Thyroid gland (tissue), 4 donors: ENCODE data around the gene RGS5. TPM values are rescaled to one million over a fixed set of nuclear protein-coding genes. Genes with fewer than 3 reads are reported as not detected.
A peak's percentile ranks its signal among the peaks of the same experiment; 100 is the strongest.

Source experiments
- DNase-seq, 2 donors: peaks; one replicate each; pipeline ENCODE4 v3.0.0-alpha.2; 2019
- H3K27ac ChIP-seq, 3 donors: fragments of 200-600 bp; sonication (generic); 1 replicate in 2 of 3; 2 replicates in 1 of 3; pipeline ENCODE4 v1.5.1; 2016 to 2019; ENCODE audit warnings: mild to moderate bottlenecking in 1 of 3, moderate library complexity in 1 of 3
- H3K27me3 ChIP-seq: fragments of 200-600 bp; sonication (generic); one replicate; pipeline ENCODE4 v1.5.1; 2019
- H3K36me3 ChIP-seq, 2 donors: fragments of 200-600 bp; sonication (generic); one replicate each; pipeline ENCODE4 v1.5.1; 2016 to 2019
- H3K4me1 ChIP-seq, 2 donors: fragments of 200-600 bp; sonication (generic); one replicate each; pipeline ENCODE4 v1.5.1; 2017 to 2019
- H3K4me3 ChIP-seq, 3 donors: fragments of 200-600 bp; sonication (generic); replicated peaks in 1 of 3; 1 replicate in 2 of 3; 2 replicates in 1 of 3; pipeline ENCODE4 v1.5.1; 2016; ENCODE audit warnings: mild to moderate bottlenecking in 1 of 3
- H3K9me3 ChIP-seq: fragments of 200-600 bp; sonication (generic); one replicate; pipeline ENCODE4 v1.5.1; 2017
- POLR2A ChIP-seq, 2 donors: fragments of 450-650 bp; IDR thresholded peaks; one replicate each; pipeline ENCODE4 v1.6.1; 2017; ENCODE audit warnings: antibody characterized with exemption in 2 of 2, mild to moderate bottlenecking in 2 of 2, moderate library complexity in 1 of 2
- WGBS, 2 donors: methylation state at CpG; one replicate each; pipeline ENCODE4 v1.1.5; 2017; 5-methylcytosine and 5-hydroxymethylcytosine counted together
- intact Hi-C: fragments of 100-400 bp; cut with DNase I; formaldehyde crosslinking; loops from one replicate; pipeline ENCODE4 v1.15.1; 2023
- total RNA-seq, 4 donors: library from RNA; depleted of rRNA; stranded (reverse); fragments of >200 nt; gene quantifications; one replicate each; pipeline ENCODE4 v1.2.3, GENCODE V29; 2016
- TF ChIP-seq, protein P1 (sequence below), 6 experiments: fragments of 200-600 bp in 3 of 6; fragments of 450-650 bp in 3 of 6; sonication (generic) in 3 of 6; IDR thresholded peaks; one replicate each; pipeline ENCODE4 v1.5.1; 2016 to 2019; ENCODE audit warnings: antibody characterized with exemption in 6 of 6, mild to moderate bottlenecking in 2 of 6, inconsistent platforms in 1 of 6, moderate library complexity in 1 of 6

The RGS5 gene
- total RNA-seq, 4 donors from 2014 or later, result 72.3 to 532 (median 103) TPM

DNA sequence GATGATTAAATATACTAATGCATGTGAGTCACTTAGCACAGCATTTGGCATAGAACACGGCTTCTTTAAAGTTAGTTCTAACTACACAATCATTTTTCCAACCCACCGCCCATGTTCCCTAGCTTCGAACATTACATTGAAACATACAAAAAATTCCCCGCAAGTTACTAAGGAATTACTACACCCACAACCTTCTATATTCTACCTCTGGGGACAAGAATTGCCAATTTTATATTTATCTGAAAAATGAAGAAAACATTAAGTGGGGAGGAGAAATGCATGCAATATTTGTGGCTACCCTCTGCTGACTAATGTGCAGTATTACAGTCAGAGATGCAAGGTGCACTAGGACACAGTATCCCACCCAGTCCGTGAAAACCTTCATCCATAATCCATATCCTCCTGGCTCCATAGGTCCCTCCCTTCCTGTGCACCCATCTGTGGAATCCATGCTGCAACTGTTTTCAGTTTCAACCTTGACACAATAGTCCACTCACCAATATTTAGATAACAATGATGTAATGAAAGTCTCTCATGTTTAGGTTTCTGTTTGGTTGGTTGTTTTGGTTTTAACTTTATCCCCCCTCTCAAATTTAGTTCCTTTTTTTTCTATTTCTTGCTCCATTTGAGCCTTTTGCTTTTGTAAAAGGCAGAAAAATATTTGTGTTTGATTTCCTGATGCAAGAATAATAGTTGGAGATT lies 31.6 kb downstream of the RGS5 start:
- no peaks in the 10 kb centered on the region for H3K9me3 ChIP-seq
- no peak for DNase-seq
- 61 to 65% methylated on average over 5 of the region's 5 CpGs for WGBS, 2 donors
- TF ChIP-seq, protein P1, sequence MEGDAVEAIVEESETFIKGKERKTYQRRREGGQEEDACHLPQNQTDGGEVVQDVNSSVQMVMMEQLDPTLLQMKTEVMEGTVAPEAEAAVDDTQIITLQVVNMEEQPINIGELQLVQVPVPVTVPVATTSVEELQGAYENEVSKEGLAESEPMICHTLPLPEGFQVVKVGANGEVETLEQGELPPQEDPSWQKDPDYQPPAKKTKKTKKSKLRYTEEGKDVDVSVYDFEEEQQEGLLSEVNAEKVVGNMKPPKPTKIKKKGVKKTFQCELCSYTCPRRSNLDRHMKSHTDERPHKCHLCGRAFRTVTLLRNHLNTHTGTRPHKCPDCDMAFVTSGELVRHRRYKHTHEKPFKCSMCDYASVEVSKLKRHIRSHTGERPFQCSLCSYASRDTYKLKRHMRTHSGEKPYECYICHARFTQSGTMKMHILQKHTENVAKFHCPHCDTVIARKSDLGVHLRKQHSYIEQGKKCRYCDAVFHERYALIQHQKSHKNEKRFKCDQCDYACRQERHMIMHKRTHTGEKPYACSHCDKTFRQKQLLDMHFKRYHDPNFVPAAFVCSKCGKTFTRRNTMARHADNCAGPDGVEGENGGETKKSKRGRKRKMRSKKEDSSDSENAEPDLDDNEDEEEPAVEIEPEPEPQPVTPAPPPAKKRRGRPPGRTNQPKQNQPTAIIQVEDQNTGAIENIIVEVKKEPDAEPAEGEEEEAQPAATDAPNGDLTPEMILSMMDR (IDR thresholded peaks at IDR 0.05), result no peak
- TF ChIP-seq POLR2A (IDR thresholded peaks at IDR 0.05), result no peak
- H3K27ac ChIP-seq, result no peak overlapping the region
- no peak overlapping the region for H3K4me3 ChIP-seq
- peaks cover 0 to 3% of the 10 kb centered on the region in 2 donors for H3K4me1 ChIP-seq
- no peaks in the 10 kb centered on the region for H3K36me3 ChIP-seq
- intact Hi-C loops, result loop anchor here (10.0 kb wide), 1 partner anchor 316 kb away; no protein-coding TSS in a partner anchor
- no peaks in the 10 kb centered on the region for H3K27me3 ChIP-seq

DNA sequence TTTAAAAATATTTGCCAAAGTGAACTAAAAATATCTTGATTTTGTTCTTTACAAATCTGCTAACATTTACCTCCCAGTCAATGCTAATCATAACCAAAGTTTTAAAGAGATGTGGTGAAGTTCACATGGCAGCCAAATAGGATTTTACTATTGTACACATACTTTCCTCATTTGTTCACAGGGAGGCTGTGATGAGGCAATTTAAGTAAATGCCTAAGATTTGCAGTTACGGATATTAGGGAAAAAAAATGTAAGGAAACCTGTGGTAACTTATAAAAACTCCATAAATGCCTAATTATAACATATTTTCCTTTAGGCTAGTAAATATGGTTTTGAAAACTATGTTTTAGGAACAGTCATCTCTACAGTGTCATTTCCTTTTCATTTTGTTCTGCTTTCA lies 32.4 kb downstream of the RGS5 start:
- Histone ChIP-seq H3K36me3 (no peaks in the 10 kb centered on the region), H3K9me3 (no peaks in the 10 kb centered on the region), H3K27me3 (no peaks in the 10 kb centered on the region), H3K4me3 (no peak overlapping the region), H3K27ac (no peak overlapping the region), H3K4me1 (peaks cover 0 to 3% of the 10 kb centered on the region in 2 donors)
- no peak for DNase-seq
- intact Hi-C loops, result loop anchor here (10.0 kb wide), 1 partner anchor 316 kb away; no protein-coding TSS in a partner anchor
- WGBS, 2 donors, result 85 to 93% methylated on average over 1 of the region's 1 CpG
- TF ChIP-seq, protein P1 (IDR thresholded peaks at IDR 0.05), result no peak
- TF ChIP-seq POLR2A (IDR thresholded peaks at IDR 0.05), result no peak

DNA sequence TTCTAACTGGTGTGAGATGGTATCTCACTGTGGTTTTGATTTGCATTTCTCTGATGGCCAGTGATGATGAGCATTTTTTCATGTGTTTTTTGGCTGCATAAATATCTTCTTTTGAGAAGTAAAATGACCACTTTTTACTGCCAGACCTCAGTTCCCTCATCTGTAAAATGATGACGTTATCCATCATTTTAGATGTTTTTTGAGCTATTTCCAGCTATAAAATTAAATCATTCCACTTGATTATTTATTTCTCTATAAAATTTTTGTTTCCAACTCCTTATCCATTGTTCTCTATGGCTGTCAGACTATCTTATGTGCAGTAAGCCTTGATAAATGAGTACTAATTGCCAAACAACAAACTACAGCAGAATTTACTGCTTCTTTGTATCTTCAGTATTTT lies 33.2 kb downstream of the RGS5 start:
- H3K4me3 ChIP-seq, result no peak overlapping the region
- no peak for DNase-seq
- H3K9me3 ChIP-seq, result no peaks in the 10 kb centered on the region
- H3K36me3 ChIP-seq, result no peaks in the 10 kb centered on the region
- no peaks in the 10 kb centered on the region for H3K4me1 ChIP-seq
- H3K27ac ChIP-seq, result no peak overlapping the region
- TF ChIP-seq POLR2A (IDR thresholded peaks at IDR 0.05), result no peak
- 80 to 94% methylated on average over 1 of the region's 1 CpG for WGBS, 2 donors
- no peaks in the 10 kb centered on the region for H3K27me3 ChIP-seq
- intact Hi-C loops, result loop anchor here (10.0 kb wide), 1 partner anchor 105 kb away; the partner anchor contains the start of gene RGS4

DNA sequence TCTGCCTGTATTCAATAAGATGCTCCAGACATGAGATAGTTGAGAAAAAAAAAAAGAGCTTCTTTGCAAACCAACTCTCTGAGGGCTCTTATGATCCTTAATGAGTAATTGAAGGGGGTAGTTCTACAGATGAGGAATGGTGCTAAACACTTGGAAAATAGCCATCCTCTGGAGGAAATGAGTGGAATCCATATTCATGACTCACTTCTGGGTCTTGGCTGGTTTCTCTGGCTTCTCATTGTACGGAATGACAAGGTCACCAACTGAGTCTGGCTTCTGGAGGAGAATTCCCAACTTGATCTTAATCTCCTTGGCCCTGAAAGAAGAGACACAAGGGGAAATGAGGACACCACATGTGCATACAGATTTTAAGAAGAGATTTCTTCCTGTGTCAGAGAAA lies 34.7 kb downstream of the RGS5 start:
- WGBS, 2 donors, result 58 to 68% methylated on average over 1 of the region's 1 CpG
- H3K4me1 ChIP-seq, result no peaks in the 10 kb centered on the region
- intact Hi-C loops, result loop anchor here (10.0 kb wide), 1 partner anchor 103 kb away; the partner anchor contains the start of gene RGS4

DNA sequence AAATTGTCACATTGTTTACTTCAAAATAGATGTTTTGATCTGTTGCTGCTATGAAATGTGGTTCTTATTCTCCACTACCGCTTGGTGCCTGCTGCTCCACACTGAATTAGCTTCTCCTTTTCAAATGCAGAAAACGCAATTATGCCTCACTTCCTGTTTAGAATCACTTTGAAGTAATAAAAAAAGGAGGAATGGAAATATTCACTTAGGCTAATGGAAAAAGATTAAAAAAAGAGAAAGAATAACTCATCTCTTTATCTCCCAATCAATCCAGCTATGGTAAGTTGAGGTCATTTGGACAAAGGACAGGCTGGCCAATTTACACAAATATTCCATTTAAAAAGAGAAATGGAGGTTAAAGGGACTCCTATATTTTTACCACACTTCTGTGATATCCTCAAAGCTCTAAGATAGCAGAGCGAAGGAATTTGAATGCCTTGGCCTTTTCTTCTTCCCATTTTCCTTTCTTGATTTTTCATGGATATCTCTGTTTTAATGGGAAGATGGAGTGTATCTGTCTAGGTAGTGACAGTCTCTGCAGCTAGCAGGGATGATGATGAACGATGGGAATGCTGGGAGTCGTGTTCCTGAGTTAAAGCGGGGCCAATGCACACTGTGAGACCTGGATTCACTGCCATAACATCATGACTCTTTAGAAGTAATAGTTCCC lies 35.7 kb downstream of the RGS5 start:
- WGBS, 2 donors, result 70 to 72% methylated on average over 6 of the region's 6 CpGs
- Histone ChIP-seq H3K4me1 (no peaks in the 10 kb centered on the region), H3K27me3 (no peaks in the 10 kb centered on the region), H3K9me3 (no peaks in the 10 kb centered on the region), H3K4me3 (no peak overlapping the region), H3K27ac (peak overlapping the region in 2 of 3 donors; percentile 17 to 53), H3K36me3 (no peaks in the 10 kb centered on the region)
- no peak for TF ChIP-seq POLR2A (IDR thresholded peaks at IDR 0.05)
- TF ChIP-seq, protein P1 (IDR thresholded peaks at IDR 0.05), result no peak
- intact Hi-C loops, result loop anchor here (10.0 kb wide), 1 partner anchor 102 kb away; the partner anchor contains the start of gene RGS4
- DNase-seq, result no peak

More for the DNA sequence above, 34.7 kb downstream of the RGS5 start:
- no peak for DNase-seq
- H3K27me3 ChIP-seq, result no peaks in the 10 kb centered on the region
- no peak overlapping the region for H3K4me3 ChIP-seq
- no peak overlapping the region for H3K27ac ChIP-seq
- no peaks in the 10 kb centered on the region for H3K9me3 ChIP-seq
- H3K36me3 ChIP-seq, result no peaks in the 10 kb centered on the region
- TF ChIP-seq, protein P1 (IDR thresholded peaks at IDR 0.05), result no peak
- no peak for TF ChIP-seq POLR2A (IDR thresholded peaks at IDR 0.05)
